ENCODE measurements around the gene AKT2.

Gene AKT2

GRCh38 chr19:40217027-40217810, 67.9 kb downstream of the AKT2 start:
- DNase-seq = no peak

GRCh38 chr19:40216777-40217026, 68.4 kb downstream of the AKT2 start:
- no peak for DNase-seq

- no peak for DNase-seq
These were observed 69.0 kb downstream of the AKT2 start for GRCh38 chr19:40216013-40216776.

GRCh38 chr19:40214936-40215335, 70.2 kb downstream of the AKT2 start:
- no peak for DNase-seq

- DNase-seq = no peak
These were observed 71.1 kb downstream of the AKT2 start for GRCh38 chr19:40213882-40214570.

GRCh38 chr19:40213251-40213829, 71.8 kb downstream of the AKT2 start:
- DNase-seq = no peak

- no peak for DNase-seq
These were observed 74.3 kb downstream of the AKT2 start for GRCh38 chr19:40210889-40211288.

GRCh38 chr19:40208602-40209001, 76.5 kb downstream of the AKT2 start:
- no peak for DNase-seq

GRCh38 chr19:40205760-40206159, 79.4 kb downstream of the AKT2 start:
- DNase-seq = no peak

GRCh38 chr19:40204381-40204780, 80.8 kb downstream of the AKT2 start:
- DNase-seq = no peak

- no peak for DNase-seq
These were observed 84.6 kb downstream of the AKT2 start for GRCh38 chr19:40200341-40201099.

GRCh38 chr19:40198272-40198990, 86.7 kb downstream of the AKT2 start:
- no peak for DNase-seq

- DNase-seq = no peak
These were observed 91.6 kb downstream of the AKT2 start for GRCh38 chr19:40193587-40193849.

GRCh38 chr19:40192758-40193586, 92.2 kb downstream of the AKT2 start:
- no peak for DNase-seq

- peak in 1 of 5 experiments; percentile 12 for DNase-seq
These were observed 93.1 kb downstream of the AKT2 start for GRCh38 chr19:40191836-40192646.

GRCh38 chr19:40190891-40191835, 94.0 kb downstream of the AKT2 start, which contains the start of gene MAP3K10:
TSS of gene MAP3K10 (plus strand) at chr19:40191426. CDS start at chr19:40192032, 606 bp downstream.
- DNase-seq = peak; percentile 54 to 79 (median 64)

- DNase-seq = no peak
These were observed 100.9 kb downstream of the AKT2 start for GRCh38 chr19:40184273-40184672.
